NT2/D1 (cell line): Measurements from ENCODE around the gene TEX2.

ENCODE experiments used
- SUZ12 ChIP-seq: IDR thresholded peaks from 2 replicates; pipeline ENCODE4 v1.6.1; 2011; ENCODE audit not compliant: insufficient read length, insufficient read depth; ENCODE audit errors: extremely low read depth
- YY1 ChIP-seq: IDR thresholded peaks from 2 replicates; pipeline ENCODE4 v1.6.1; 2011; ENCODE audit not compliant: insufficient read length, insufficient read depth
- ZNF274 ChIP-seq: IDR thresholded peaks from 2 replicates; pipeline ENCODE4 v1.6.1; 2011; ENCODE audit warnings: mild to moderate bottlenecking, low read depth, low read length

DNA sequence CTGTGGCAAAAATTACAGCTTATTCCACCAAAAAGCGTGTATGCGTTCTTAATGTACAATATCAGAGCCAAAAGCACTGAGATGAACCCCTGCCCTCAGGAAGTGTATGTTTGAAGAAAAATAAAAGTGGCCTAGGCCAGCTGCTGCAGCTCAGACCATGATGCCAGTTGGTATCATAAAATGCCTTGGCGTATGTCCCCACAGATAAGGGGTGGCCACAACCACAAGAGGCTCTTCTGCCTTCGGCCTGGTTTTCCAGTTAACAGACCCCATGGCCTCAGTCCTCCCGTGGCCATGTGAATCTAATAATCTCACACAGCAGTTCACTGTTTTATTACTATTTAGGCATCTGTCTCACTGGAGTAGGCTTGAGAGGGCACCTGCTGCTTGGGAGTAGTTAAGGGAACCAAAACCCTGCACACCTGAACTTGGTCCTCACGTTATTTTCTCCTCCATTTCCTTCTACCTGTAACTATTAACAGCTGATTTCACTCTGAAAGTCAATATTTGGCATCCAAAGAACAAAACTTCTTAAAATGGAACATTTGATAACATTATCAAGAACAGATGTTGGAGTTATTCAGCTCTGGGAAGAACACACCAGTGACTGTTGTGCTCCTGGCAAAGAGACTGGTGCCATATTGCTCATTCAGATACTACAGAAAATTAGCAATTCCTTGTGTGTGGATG, 98.3 kb downstream of the TEX2 start:
- no peak for TF ChIP-seq ZNF274
- no peak for TF ChIP-seq SUZ12
- TF ChIP-seq YY1: no peak
